ENCODE data around the gene TAF9.
"Not testable (repeated sequence)": the region's sequence is repeated elsewhere in the genome, so short reads cannot be mapped to it uniquely, and the experiment has no call there.

Gene TAF9

GRCh38 chr5:69334793-69335268, 34.5 kb downstream of the TAF9 start:
- DNase-seq: peak; percentile 59

- not testable (repeated sequence) for DNase-seq
These were observed 35.5 kb downstream of the TAF9 start for GRCh38 chr5:69333668-69334315.

DNA sequence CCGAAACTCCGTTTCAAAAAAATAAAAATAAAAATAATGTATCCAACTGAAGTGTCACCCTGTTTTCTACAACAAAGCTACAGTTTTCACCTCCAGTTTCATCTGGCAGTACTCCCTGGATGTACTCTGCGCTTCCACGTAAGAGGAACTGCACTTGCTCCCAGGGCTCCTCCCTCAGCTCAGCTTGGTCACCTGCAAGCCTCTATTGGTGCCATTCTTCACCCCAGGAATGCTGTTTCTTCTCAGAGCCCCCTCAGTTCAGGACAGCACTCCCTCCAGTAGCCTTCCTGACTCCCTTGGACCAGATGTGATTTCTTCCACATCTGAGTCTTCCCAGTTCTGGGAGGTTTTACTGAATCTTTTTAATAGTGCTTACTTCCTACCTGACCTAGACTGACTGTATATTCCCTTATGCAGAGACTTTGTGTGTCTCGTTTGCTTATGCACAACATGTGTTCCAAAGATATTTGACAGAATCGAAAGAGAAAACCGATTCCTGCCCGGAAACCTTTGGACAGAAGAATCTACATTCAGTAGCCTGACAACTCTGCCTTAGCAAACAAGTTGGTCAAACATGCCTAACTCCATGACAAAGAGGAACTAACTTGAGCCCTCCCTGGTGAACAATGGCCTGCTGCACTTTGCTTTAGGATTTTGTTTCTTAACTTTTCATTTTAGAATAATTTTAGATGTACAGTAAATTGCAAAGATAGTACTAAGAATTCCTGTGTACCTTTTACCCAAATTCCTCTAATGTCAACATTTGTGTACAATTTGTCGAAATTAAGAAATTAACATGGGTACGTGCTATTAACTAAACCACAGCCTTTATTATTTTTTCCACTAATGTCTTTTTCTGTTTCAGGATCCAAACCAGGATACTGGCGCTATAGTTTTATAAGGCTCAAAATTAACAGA, 37.5 kb downstream of the TAF9 start:
- DNase-seq: no peak

- no peak for DNase-seq
These were observed 39.3 kb downstream of the TAF9 start for GRCh38 chr5:69329905-69330489.

DNA sequence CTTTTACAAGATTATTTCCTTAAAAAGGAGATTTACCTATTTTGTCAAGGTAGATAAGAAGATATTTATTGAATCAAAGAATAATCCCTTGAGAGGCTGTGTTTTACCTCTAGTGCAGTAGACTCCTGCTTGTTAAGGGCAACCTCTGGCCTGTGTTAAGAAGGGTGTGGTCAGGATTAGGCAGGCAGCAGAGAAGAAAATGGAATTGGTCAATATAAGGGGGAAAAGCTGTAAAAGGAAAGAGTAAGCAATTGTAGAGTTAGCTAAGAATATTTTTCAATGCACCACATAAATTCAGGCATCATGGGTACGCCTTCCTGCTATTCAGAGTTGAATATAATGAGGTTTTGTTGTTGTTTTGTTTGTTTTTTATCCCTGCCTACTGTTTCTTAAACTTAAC, 43.0 kb downstream of the TAF9 start:
- DNase-seq: no peak

- DNase-seq: no peak
These were observed 51.9 kb downstream of the TAF9 start for GRCh38 chr5:69317391-69317790.

DNA sequence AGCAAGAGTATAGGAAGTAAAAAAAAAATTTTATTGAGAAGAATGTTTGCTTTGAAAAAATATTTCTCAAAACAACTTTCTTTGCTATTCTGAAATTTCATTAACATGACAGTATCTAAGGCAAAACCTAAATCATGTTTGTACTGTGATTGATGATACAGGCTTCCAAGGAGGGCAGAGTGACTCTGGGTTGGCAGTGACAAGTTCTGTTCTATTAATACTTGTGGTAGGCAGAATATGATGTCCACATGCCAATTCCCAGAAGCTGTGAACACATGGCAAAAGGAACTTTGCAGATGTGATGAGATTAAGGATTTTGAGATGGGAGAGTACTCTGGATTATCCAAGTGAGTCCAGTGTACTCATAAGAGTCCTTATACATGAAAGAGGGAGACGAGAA, 53.3 kb downstream of the TAF9 start:
- DNase-seq: no peak

Data from COR-L47 (cell line).